ENCODE measurements around the gene NINL.
"Not testable (repeated sequence)": the region's sequence is repeated elsewhere in the genome, so short reads cannot be mapped to it uniquely, and the experiment has no call there.

NINL gene

GRCh38 chr20:25584905-25585704 is at the start of gene NINL:
Gene NINL, minus strand, starts transcription at chr20:25585531. Its CDS starts 58,944 bp downstream, at chr20:25526587.
- peak; percentile 89 for DNase-seq

- DNase-seq = no peak
Observed at GRCh38 chr20:25632940-25633790, 47.8 kb upstream of the NINL start.

- not testable (repeated sequence) for DNase-seq
Observed at GRCh38 chr20:25630615-25631014, 45.3 kb upstream of the NINL start.

GRCh38 chr20:25629816-25630499 is 44.6 kb upstream of the NINL start:
- DNase-seq = no peak

GRCh38 chr20:25626779-25627178 is 41.4 kb upstream of the NINL start:
- no peak for DNase-seq

GRCh38 chr20:25624500-25624939 is 39.2 kb upstream of the NINL start:
- peak; percentile 71 for DNase-seq

GRCh38 chr20:25623736-25624499 is 38.6 kb upstream of the NINL start, which contains the start of gene NANP:
Gene NANP, minus strand, starts transcription at chr20:25624014. Its CDS starts 66 bp downstream, at chr20:25623948.
- DNase-seq = peak; percentile 99

GRCh38 chr20:25623225-25623735 is 37.9 kb upstream of the NINL start:
- peak; percentile 64 for DNase-seq

- DNase-seq = no peak
Observed at GRCh38 chr20:25622450-25623224, 37.3 kb upstream of the NINL start.

GRCh38 chr20:25622049-25622448 is 36.7 kb upstream of the NINL start:
- peak; percentile 11 for DNase-seq

GRCh38 chr20:25619514-25619913 is 34.2 kb upstream of the NINL start:
- DNase-seq = no peak

GRCh38 chr20:25608774-25609173 is 23.4 kb upstream of the NINL start:
- no peak for DNase-seq

GRCh38 chr20:25606094-25606695 is 20.9 kb upstream of the NINL start:
- DNase-seq = no peak

- no peak for DNase-seq
Observed at GRCh38 chr20:25605148-25605547, 19.8 kb upstream of the NINL start.

- DNase-seq = no peak
Observed at GRCh38 chr20:25604611-25605010, 19.3 kb upstream of the NINL start.

GRCh38 chr20:25602914-25603309 is 17.6 kb upstream of the NINL start:
- not testable (repeated sequence) for DNase-seq

GRCh38 chr20:25602191-25602913 is 17.0 kb upstream of the NINL start:
- DNase-seq = not testable (repeated sequence)

- DNase-seq = no peak
Observed at GRCh38 chr20:25601659-25602058, 16.3 kb upstream of the NINL start.

- no peak for DNase-seq
Observed at GRCh38 chr20:25600632-25601031, 15.3 kb upstream of the NINL start.

Measured in NCI-H82 (cell line).